CD4-positive, alpha-beta T cell treated with Interleukin-2 at 100 ng/mL for 4 hours (primary cell): ENCODE data around the gene CCDC112.
"Not testable (repeated sequence)": the region's sequence is repeated elsewhere in the genome, so short reads cannot be mapped to it uniquely, and the experiment has no call there.

Source experiments
- DNase-seq: peaks from one replicate; pipeline ENCODE4 v3.0.0-alpha.2; 2020; ENCODE audit warnings: low spot score

The CCDC112 gene

DNA sequence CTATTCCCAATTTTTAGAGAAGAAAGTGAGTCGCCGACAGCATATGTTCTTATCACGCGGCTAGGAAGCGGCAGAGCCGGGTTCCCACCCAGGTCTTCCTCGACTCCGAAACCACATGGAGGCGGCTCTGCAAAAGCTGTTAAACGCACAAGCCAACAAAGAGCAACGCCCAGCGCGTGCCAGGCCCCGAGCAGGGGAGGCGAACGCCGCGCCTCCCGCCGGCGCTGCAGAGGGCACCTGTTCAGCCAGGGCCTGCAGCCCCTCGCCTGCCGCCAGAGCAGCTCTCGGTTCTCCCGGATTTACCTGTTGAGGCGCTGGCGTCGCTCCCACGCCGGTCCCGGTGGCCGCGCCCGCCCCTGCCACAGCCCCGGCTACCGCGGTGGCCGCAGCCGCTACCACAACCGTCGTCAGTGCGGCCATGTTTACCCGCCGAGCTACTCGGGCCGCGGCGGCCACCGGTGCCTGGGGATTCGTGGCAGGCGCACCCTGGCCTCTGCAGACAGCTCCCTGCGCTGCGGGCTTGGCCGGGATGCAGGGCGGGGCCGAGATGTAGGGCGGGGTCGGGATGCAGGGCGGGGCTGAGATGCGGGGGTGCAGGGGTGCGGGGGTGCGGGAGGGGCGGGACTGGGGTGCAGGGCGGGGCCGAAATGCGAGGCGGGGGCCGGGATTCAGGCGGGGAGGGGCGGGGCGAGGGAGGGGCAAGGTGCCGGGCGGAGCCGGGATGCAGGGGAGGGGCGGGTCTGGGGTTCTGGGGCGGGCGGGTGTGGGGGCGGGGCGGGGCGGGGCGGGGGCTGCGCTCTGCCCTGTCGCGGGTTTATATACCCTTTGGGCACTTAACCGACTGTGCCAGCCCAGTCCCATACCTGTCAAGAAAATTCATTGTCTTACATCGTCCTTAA, at the start of gene CCDC112:
Gene CCDC112 (minus strand): TSS at position 531 of the 899 bp plus-strand sequence. CDS start 111 bp downstream, at position 420.
- DNase-seq: peak; percentile 72

DNA sequence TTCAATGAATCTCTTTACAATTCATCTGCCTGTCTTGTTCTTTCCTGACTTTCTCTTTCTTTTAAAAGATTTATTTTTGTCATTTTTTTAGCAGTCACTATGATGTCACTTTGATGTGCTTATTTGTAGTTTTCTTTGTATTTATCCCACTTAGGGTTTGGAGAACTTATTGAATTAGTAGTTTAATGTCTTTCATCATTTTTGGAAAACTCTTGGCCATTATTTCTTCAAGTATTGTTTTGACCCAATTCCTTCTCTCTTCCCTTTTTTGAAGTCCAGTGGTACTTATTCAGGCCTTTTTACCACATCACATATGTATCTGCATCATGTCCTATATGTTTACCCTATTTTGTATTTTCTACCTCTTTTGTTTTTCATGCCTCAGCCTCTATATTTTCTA, 48.9 kb upstream of the CCDC112 start:
- no peak for DNase-seq

DNA sequence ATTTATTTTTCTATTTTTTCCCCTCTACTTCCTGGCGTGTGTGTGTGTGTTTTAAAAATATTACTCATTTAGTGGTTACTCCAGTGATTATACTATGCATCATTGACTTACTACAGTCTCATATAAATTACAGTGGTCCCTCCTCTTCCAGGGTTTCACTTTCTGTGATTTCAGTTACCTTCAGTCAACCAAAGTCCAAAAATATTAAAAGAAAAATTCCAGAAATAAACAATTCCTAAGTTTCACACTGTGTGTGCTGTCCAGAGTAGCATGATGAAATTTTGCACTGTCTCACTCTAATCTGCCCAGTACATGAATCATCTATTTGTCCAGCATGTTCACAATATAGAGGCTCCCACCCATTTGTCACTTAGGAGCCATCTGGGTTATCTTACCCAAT, 47.4 kb upstream of the CCDC112 start:
- no peak for DNase-seq

- DNase-seq: no peak
These were observed 46.3 kb upstream of the CCDC112 start for GRCh38 chr5:115342590-115343377.

DNA sequence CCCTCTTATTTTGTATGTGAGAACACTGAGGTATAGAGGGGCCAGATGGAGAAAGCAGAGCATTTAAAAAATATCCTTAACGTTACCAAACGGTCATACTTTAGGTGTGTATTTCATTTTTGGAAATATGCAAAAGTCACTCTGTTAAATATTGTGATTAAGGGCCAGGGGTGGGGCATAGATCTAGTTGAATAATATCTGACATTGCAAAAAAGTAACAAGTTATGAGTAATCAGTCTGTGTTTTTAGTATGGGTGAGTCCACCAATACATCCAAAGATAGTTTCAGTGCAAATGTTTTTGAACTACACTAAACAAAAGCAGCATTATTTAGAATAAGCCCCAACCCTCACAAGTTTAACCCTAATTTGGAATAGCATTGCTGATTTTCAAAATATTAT, 45.3 kb upstream of the CCDC112 start:
- DNase-seq: no peak

GRCh38 chr5:115338851-115339250, 42.4 kb upstream of the CCDC112 start:
- no peak for DNase-seq

- no peak for DNase-seq
These were observed 41.4 kb upstream of the CCDC112 start for GRCh38 chr5:115337882-115338281.

DNA sequence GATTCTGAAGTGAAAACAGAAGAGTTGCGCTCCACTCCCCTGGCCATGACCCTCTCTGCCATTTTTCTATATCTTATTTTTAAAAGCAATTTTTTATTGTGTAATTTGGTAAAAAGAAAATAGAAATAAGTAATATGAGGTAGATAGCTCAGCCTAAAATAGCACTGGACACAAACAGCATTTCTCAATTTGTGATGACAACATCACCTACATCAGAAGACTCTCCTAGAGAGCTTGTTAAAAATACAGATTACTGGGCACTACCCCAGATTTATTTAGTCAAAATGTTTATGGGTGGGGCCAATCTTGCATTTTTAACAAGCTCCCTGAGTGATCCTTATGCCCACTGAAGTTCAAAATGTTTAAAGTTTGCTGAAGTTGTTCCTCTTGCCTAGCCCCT, 40.5 kb upstream of the CCDC112 start:
- DNase-seq: no peak

DNA sequence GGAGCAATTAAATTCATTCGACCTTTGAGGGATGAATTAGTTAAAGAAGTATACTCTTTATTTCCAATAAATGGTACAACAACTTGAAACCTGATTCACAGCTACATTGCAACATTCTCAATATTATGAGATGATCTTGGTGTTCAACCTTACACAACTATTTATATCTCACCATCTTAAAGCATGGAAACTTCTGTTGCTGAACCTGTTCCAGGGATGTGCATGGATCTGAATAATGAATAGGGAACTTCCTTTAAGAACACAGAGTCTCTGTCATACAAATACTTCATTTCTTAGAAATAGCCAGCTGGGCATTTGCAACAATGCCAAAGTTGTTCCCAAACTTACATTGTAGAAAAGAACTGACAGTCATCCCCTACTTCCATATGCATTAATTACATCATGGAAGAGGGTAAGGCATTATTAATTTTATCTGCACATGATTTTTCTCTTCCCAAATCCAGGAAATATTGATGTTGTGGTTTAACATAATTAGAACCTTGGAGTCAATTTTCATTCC, 39.8 kb upstream of the CCDC112 start:
- no peak for DNase-seq

GRCh38 chr5:115335301-115335700, 38.8 kb upstream of the CCDC112 start:
- DNase-seq: no peak

GRCh38 chr5:115333164-115333563, 36.7 kb upstream of the CCDC112 start:
- no peak for DNase-seq

GRCh38 chr5:115330830-115331229, 34.4 kb upstream of the CCDC112 start:
- DNase-seq: no peak

GRCh38 chr5:115329475-115329874, 33.0 kb upstream of the CCDC112 start:
- no peak for DNase-seq

DNA sequence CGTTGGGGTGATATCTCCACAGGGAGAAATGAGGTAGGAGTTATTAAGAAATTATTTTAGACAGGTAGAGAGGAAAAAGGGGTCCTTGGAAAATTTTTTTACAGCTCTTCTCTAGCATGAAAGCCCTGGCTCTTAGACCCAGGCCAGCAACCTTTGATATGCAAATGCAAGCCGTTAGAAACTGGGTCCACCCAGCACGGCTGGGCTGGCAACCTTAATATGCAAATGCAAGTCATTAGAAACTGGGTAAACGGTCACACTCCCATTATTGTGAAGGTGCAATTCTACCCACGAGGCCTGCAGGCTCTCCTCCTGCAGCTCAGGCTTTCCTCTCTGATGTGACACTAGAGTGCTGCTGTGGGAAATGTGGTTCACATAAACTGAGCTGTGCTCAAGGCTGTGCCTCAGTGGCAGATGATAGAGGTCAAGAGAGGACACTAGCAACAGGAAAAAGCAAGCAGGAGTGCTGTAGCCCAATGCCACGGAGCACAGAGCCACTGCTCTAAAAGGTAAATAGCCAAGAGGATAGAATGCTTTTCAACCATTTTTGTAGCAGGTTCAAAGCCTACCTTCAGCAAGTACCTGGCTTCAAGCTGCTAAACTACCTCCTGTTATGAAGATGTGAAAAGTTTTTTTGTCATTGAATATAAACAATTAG, 32.3 kb upstream of the CCDC112 start:
- DNase-seq: not testable (repeated sequence)

- no peak for DNase-seq
These were observed 29.0 kb upstream of the CCDC112 start for GRCh38 chr5:115325296-115325959.

GRCh38 chr5:115324021-115324420, 27.6 kb upstream of the CCDC112 start:
- DNase-seq: no peak

DNA sequence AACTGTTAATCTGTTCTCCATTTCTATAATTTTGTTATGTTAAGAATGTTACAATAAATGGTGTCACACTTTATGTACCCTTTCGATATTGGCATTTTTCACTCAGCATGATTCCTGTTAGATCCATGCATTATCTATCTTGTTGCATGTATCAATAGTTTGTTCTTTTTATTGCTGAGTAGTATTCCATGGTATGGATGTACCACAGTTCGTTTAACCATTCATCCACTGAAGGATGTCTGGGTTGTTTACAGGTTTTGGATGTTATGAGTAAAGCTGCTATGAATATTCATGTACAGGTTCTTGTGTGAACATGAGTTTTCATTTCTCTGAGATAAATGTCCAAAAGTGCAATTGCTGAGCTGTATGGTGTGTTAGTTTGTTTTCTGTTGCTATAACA, 26.3 kb upstream of the CCDC112 start:
- DNase-seq: no peak

DNA sequence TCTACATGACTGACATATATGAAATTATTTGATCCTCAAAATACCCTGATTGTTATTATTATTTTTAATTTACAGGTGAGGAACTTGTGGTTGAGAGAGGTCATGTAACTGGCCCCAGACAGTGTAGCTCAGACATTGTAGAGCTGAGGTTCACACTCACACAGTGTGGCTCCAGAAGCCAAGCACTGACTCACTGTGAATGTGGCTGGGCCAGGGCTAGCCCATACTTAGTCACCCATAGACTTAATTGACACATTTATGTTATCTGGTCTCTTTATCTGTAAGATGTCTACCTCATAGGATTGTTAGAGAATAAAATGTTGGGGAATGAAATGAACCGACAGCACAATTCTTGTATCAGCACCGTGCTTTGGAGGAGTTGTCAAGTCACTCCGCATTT, 24.9 kb upstream of the CCDC112 start:
- no peak for DNase-seq

- DNase-seq: no peak
These were observed 24.1 kb upstream of the CCDC112 start for GRCh38 chr5:115320515-115320914.

DNA sequence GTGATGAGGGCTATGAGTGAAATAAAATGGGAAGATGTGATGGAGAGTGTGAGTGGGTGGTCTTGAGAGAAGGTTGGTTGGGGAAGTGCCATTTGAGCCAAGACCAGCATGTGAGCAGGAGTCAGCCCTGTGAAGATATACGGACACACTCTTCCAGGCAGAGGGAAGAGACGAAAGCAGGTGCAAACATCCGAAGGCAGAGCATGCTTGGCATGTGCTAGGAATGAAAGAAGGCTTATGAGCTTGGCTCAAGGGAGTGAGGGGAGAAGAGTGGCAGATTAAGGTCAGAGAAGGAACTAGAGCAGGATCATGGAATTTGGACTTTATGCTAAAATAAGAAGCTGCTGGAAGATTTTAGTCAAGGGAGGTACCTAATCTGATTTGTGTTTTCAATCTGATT, 23.6 kb upstream of the CCDC112 start:
- DNase-seq: no peak

GRCh38 chr5:115319007-115319406, 22.6 kb upstream of the CCDC112 start:
- no peak for DNase-seq

- DNase-seq: no peak
These were observed 21.3 kb upstream of the CCDC112 start for GRCh38 chr5:115317736-115318135.
